HepG2 (cell line): ENCODE results near the gene AUTS2.

Experiments used
- ZFAT ChIP-seq: sonication (generic); formaldehyde crosslinking; conservative IDR thresholded peaks from 2 replicates; pipeline ENCODE4 v1.8.1; 2023; ENCODE audit warnings: missing genetic modification reagents, inconsistent platforms
- ZNF501 ChIP-seq: sonication (generic); formaldehyde crosslinking; IDR thresholded peaks from 2 replicates; pipeline ENCODE4 v1.5.1; 2020; ENCODE audit warnings: mild to moderate bottlenecking, moderate library complexity, missing genetic modification reagents
- TF ChIP-seq, protein P1 (sequence below): sonication (generic); formaldehyde crosslinking; IDR thresholded peaks from 2 replicates; pipeline ENCODE4 v1.4.0; 2020; ENCODE audit warnings: missing genetic modification reagents, borderline replicate concordance
- TF ChIP-seq, protein P2 (sequence below): sonication (generic); formaldehyde crosslinking; IDR thresholded peaks from 2 replicates; pipeline ENCODE4 v1.5.0; 2020; ENCODE audit warnings: missing genetic modification reagents

- TF ChIP-seq, protein P1, sequence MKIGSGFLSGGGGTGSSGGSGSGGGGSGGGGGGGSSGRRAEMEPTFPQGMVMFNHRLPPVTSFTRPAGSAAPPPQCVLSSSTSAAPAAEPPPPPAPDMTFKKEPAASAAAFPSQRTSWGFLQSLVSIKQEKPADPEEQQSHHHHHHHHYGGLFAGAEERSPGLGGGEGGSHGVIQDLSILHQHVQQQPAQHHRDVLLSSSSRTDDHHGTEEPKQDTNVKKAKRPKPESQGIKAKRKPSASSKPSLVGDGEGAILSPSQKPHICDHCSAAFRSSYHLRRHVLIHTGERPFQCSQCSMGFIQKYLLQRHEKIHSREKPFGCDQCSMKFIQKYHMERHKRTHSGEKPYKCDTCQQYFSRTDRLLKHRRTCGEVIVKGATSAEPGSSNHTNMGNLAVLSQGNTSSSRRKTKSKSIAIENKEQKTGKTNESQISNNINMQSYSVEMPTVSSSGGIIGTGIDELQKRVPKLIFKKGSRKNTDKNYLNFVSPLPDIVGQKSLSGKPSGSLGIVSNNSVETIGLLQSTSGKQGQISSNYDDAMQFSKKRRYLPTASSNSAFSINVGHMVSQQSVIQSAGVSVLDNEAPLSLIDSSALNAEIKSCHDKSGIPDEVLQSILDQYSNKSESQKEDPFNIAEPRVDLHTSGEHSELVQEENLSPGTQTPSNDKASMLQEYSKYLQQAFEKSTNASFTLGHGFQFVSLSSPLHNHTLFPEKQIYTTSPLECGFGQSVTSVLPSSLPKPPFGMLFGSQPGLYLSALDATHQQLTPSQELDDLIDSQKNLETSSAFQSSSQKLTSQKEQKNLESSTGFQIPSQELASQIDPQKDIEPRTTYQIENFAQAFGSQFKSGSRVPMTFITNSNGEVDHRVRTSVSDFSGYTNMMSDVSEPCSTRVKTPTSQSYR (CRISPR knock-in tag): no peak
- TF ChIP-seq ZFAT (no peak), ZNF501 (CRISPR knock-in tag) (no peak)
- TF ChIP-seq, protein P2, sequence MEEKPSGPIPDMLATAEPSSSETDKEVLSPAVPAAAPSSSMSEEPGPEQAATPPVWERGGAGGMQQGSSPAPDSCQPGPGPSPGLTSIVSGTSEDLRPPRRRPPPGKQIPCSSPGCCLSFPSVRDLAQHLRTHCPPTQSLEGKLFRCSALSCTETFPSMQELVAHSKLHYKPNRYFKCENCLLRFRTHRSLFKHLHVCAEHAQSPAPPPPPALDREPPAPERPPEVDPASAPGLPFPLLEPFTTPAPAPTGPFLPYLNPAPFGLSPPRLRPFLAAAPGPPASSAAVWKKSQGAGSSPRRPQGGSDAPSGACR (CRISPR knock-in tag): no peak
Measured at GRCh38 chr7:70638158-70639107, 1040.2 kb downstream of the AUTS2 start.
